Large intestine (tissue), 12 donors: ENCODE data around the gene AGBL5. TPM values are rescaled to one million over a fixed set of nuclear protein-coding genes. Genes with fewer than 3 reads are reported as not detected.

Source experiments
- DNase-seq, 2 donors: peaks; one replicate each; pipeline versions ENCODE4 v3.0.0 to v3.0.0-alpha.2; 2013
- H3K27ac ChIP-seq: one replicate; pipeline ENCODE4 v1.5.1; 2013; ENCODE audit warnings: low read length
- H3K27me3 ChIP-seq: 2 replicates; pipeline ENCODE4 v1.6.1; 2013; ENCODE audit warnings: low read length; ENCODE audit not compliant: control insufficient read depth, insufficient read depth
- H3K36me3 ChIP-seq: 2 replicates; pipeline ENCODE4 v1.6.1; 2013; ENCODE audit warnings: low read length; ENCODE audit not compliant: control insufficient read depth, insufficient read depth
- H3K4me1 ChIP-seq: one replicate; pipeline ENCODE4 v1.6.1; 2013; ENCODE audit warnings: low read length; ENCODE audit not compliant: control insufficient read depth, insufficient read depth
- H3K4me3 ChIP-seq: one replicate; pipeline ENCODE4 v1.5.1; 2013; ENCODE audit warnings: low read length
- H3K9me3 ChIP-seq: one replicate; pipeline ENCODE4 v1.6.1; 2013; ENCODE audit warnings: mild to moderate bottlenecking, low read depth, low read length, moderate library complexity; ENCODE audit not compliant: control insufficient read depth
- WGBS: methylation state at CpG from one replicate; pipeline ENCODE4 v1.1.5; 2013; ENCODE audit warnings: low lambda C conversion rate; ENCODE audit not compliant: insufficient coverage; 5-methylcytosine and 5-hydroxymethylcytosine counted together
- long read RNA-seq, 11 donors: transcript quantifications; one replicate each; lab custom pipeline, GENCODE V29; 2026
- polyA plus RNA-seq: library from polyadenylated mRNA; unstranded; fragments of 120-200 nt; gene quantifications from one replicate; pipeline ENCODE4 v1.2.1, GENCODE V29; 2013

AGBL5 gene, protein sequence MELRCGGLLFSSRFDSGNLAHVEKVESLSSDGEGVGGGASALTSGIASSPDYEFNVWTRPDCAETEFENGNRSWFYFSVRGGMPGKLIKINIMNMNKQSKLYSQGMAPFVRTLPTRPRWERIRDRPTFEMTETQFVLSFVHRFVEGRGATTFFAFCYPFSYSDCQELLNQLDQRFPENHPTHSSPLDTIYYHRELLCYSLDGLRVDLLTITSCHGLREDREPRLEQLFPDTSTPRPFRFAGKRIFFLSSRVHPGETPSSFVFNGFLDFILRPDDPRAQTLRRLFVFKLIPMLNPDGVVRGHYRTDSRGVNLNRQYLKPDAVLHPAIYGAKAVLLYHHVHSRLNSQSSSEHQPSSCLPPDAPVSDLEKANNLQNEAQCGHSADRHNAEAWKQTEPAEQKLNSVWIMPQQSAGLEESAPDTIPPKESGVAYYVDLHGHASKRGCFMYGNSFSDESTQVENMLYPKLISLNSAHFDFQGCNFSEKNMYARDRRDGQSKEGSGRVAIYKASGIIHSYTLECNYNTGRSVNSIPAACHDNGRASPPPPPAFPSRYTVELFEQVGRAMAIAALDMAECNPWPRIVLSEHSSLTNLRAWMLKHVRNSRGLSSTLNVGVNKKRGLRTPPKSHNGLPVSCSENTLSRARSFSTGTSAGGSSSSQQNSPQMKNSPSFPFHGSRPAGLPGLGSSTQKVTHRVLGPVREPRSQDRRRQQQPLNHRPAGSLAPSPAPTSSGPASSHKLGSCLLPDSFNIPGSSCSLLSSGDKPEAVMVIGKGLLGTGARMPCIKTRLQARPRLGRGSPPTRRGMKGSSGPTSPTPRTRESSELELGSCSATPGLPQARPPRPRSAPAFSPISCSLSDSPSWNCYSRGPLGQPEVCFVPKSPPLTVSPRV
- 28.3 TPM for polyA plus RNA-seq
- long read RNA-seq, donor 1, partial matches to known transcripts, result 0 of 5 reads
- long read RNA-seq, donor 1, other reads (novel, unspliced or antisense), result 0 of 5 reads
- long read RNA-seq, donor 2, partial matches to known transcripts, result 1,392 of 1,438 reads
- long read RNA-seq, donor 2, other reads (novel, unspliced or antisense), result 42 of 1,438 reads
- long read RNA-seq, donor 3, result 0 reads
- long read RNA-seq, donor 4, result 0 reads
- long read RNA-seq, donor 5, partial matches to known transcripts, result 0 of 4 reads
- long read RNA-seq, donor 5, other reads (novel, unspliced or antisense), result 0 of 4 reads
- long read RNA-seq, donor 6, transcript AGBL5-201 (11 exons, 2,382 nt), result major isoform, 8 of 1,082 reads
- long read RNA-seq, donor 6, partial matches to known transcripts, result 222 of 1,082 reads
- long read RNA-seq, donor 6, other reads (novel, unspliced or antisense), result 848 of 1,082 reads
- long read RNA-seq, donor 7, partial matches to known transcripts, result 64 of 65 reads
- long read RNA-seq, donor 7, other reads (novel, unspliced or antisense), result 0 of 65 reads
- long read RNA-seq, donor 8, partial matches to known transcripts, result 462 of 1,440 reads
- long read RNA-seq, donor 8, other reads (novel, unspliced or antisense), result 971 of 1,440 reads
- long read RNA-seq, donor 9, partial matches to known transcripts, result 0 of 3 reads
- long read RNA-seq, donor 9, other reads (novel, unspliced or antisense), result 0 of 3 reads
- long read RNA-seq, donor 10, partial matches to known transcripts, result 0 of 6 reads
- long read RNA-seq, donor 10, other reads (novel, unspliced or antisense), result 0 of 6 reads
- long read RNA-seq, donor 11, partial matches to known transcripts, result 0 of 6 reads
- long read RNA-seq, donor 11, other reads (novel, unspliced or antisense), result 0 of 6 reads

DNA sequence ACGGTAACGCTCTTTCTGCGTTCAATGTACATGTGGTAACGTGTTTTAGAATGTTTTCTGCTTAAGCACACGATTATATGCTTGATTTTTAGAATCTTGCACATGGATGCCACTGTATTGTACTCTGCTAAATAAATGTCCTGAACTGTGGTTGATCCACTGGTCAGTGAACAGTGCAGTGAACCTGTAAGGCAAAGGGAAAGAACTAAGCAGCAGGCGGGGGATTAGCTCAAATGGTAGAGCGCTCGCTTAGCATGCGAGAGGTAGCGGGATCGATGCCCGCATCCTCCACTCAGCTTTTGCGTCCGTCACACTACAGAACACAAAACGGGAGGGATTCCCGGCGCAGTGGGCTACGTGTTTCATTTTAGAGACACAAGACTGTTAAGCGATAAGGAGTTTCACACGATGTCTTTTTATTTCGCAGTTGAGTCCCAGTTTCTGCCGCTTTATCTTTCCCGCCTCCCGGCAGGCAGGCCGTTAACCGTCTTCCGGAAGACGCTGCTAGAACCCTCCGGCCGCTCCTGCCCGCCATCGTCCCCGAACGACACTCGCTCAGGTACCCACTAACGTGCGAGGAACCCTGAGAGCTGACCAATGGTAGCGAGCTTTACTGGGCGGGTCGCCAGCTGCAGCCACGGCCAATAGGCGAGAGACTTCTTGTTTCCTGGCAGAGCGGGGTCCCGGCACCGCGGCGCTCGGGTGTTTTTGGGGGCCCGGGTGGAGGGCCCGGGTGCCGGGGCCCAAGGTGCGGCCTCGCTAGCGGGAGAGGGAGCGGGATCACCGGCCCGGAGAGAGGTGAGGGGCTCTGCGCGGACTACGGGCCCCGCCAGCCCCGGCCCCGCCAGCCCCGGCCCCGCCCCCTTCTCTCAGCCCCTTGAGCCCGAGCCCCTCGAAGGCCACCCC is at the start of gene AGBL5:
TSS of gene AGBL5 (plus strand) at position 673 of the 906 bp plus-strand sequence. CDS start 1,291 bp downstream, outside the sequence.
- Histone ChIP-seq H3K27ac (peak within 1 kb of the TSS; percentile 91), H3K9me3 (no peaks in the 10 kb centered on the region), H3K36me3 (peaks cover 29% of the 10 kb centered on the region), H3K27me3 (no peaks in the 10 kb centered on the region), H3K4me1 (peaks cover 11% of the 10 kb centered on the region), H3K4me3 (peak within 1 kb of the TSS; percentile 74)
- DNase-seq, result peak; percentile 93
- WGBS, result no CpG with 5 or more reads among the region's 67 CpGs

DNA sequence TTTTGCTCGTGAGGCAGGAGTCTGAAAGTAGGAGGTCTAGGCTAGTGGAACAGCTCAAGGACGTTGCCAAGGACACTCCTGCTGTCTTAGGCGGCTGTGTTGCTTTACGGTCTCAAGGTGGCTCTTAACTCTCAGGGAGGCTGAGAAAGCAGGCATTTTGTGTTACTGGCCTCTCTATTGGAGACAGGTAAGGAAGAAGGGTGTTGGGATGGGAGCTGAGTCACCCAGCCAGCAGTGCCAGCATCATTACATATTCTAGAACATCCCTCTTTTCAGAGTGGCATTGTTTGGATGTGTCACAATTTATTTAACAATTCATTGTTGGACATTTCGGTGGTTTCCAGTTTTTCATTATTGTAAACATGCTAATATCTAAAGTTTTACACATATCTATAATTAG is 49.5 kb upstream of the AGBL5 start:
- Histone ChIP-seq H3K4me1 (no peaks in the 10 kb centered on the region), H3K9me3 (no peaks in the 10 kb centered on the region), H3K36me3 (no peaks in the 10 kb centered on the region), H3K27me3 (peaks cover 2% of the 10 kb centered on the region), H3K27ac (no peak overlapping the region), H3K4me3 (no peak overlapping the region)
- 100% methylated on average over 1 of the region's 5 CpGs for WGBS
- no peak for DNase-seq

DNA sequence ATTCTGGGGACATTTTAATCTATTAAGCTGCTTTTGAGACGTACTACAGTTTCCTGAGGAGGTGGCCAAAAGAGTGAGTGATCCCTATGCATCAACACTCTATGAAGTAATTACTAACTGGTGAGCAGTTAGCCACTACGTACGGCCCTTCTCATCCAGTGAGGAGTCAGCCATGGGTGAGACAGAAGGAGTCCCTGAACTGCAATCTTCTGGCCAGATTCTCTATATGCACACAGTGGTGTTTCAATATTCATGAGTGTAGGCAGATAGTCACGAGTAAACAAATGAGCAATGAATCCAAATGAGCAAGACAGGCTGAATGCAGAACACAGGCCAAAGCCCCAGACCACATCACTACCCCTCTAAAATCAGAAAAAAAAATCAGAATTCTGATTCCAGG is 48.5 kb upstream of the AGBL5 start:
- Histone ChIP-seq H3K27me3 (peaks cover 2% of the 10 kb centered on the region), H3K9me3 (no peaks in the 10 kb centered on the region), H3K36me3 (no peaks in the 10 kb centered on the region), H3K27ac (no peak overlapping the region), H3K4me1 (peaks cover 3% of the 10 kb centered on the region), H3K4me3 (no peak overlapping the region)
- DNase-seq, result no peak
- no CpG with 5 or more reads among the region's 4 CpGs for WGBS

DNA sequence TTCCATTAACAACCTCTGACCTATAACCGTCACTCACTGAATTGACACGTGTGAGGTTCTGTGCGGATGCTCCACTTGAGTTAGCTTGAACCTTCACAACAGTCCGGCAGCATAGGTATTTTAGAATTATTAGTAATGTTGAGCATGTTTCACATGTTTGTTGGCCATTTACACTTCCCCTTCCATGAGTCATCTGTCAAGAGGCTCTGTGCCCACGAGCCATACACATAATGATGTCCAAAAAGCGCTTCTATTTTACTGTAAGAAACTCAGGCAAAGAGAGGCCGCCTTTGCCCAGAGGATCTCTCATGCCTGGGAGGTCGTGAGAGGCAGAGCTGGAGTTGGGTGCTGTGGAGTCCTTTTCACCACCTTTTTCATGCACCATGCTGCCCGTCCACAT is 47.6 kb upstream of the AGBL5 start:
- no peak overlapping the region for H3K4me3 ChIP-seq
- peaks cover 3% of the 10 kb centered on the region for H3K4me1 ChIP-seq
- no peak for DNase-seq
- no peaks in the 10 kb centered on the region for H3K27me3 ChIP-seq
- H3K27ac ChIP-seq, result no peak overlapping the region
- no peaks in the 10 kb centered on the region for H3K36me3 ChIP-seq
- no peaks in the 10 kb centered on the region for H3K9me3 ChIP-seq
- 93% methylated on average over 3 of the region's 9 CpGs for WGBS

DNA sequence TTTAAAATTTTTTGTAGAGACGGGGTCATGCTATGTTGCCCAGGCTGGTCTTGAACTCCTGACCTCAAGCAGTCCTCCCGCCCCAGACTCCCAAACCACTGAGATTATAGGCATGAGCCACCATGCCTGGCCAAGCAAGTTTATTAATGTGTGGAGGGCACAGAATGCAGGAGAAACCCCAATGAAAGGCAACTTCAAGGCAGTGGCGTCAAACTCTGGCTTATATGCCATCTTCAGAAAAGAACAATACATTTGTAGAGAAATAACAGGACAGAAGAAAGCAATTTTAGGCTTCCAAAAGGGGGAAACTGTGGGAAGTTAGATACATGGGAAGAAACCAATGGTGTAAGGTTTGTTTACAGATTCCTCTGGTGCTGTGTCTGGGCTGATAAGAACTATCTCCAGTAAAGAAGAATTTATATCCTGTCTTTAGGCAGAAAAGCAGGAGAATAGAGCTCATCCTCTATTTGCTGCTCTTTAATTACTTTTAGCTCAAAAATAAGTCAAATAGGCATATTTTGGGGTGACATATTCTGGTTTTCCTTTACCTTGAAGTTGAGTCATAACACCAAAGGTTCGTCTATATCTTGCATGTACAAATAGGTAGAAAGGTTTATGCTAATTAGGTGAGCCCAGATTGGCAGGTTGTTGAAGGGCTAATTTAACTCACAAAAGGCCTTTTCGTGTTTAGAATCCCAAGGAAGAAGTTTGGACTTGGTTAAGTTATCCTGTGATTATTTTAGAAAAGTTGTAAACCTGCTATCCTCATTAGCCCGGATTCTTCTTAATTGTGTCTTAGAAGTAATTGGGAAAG is 44.7 kb upstream of the AGBL5 start:
- Histone ChIP-seq H3K9me3 (no peaks in the 10 kb centered on the region), H3K27me3 (no peaks in the 10 kb centered on the region), H3K27ac (no peak overlapping the region), H3K36me3 (no peaks in the 10 kb centered on the region), H3K4me3 (no peak overlapping the region), H3K4me1 (peaks cover 3% of the 10 kb centered on the region)
- no peak for DNase-seq
- WGBS, result 39% methylated on average over 2 of the region's 6 CpGs

DNA sequence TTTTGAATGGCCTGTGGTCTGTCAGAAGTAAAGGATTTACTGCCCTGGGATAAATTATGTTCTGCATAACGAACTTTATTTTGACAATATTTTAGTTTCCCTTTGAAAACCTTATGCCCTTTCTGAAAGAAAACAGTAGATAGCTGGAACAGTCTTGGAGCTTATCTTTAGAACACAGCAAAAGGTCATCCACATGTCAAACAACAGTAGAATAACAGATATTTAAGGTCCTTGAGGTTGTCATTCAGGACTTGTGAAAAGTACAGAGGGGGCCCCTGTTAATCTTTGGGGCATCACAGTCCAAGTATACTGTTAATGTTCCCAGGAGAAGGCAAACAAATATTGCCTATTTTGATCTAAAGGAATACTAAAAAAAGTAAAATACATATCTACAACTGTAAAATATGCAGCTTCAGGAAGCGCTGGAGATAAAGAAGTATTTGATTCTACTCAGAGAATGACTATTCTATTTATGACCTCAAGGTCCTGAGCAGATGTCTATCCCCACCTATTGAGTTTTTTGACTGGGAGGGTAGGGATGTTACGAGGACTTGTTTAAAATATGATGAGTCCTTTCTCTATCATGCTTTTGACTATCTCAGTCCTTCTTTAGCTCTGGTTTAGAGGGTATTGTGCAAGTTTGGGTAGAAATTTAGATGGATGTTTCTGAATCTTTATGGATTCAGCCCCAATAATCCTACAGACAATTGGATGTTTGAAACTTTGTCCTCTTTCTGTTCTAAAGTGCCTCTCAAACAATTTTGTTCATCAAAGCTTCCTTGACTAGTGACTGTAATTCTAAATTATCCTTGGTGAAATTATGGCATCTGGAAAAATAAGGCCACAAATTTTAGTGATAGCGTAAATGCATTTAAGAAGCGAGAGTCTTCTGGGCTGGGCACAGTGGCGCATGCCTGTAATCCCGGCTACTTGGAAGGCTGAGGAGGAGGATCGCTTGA is 43.8 kb upstream of the AGBL5 start:
- Histone ChIP-seq H3K27ac (no peak overlapping the region), H3K27me3 (no peaks in the 10 kb centered on the region), H3K36me3 (no peaks in the 10 kb centered on the region), H3K9me3 (no peaks in the 10 kb centered on the region), H3K4me1 (peaks cover 3% of the 10 kb centered on the region), H3K4me3 (no peak overlapping the region)
- DNase-seq, result no peak
- WGBS, result 67% methylated on average over 1 of the region's 8 CpGs

DNA sequence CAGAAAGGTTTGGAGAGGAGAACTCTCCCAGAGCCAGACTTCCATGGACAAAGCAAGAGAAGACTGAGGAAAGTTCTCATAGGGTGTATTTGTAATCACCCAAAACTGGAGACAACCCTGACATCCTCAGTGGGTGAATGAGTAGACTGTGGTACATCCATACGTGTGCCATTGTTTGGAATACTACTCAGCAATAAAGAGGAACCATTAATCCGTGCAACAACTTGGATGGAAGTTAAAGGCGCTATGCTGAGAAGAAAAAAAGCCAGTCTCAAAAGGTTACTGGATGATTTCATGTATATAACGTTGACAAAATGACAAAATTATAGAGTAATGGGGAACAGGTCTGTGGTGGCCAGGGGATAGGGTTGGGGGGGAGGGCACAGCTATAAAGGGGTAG is 42.8 kb upstream of the AGBL5 start:
- Histone ChIP-seq H3K36me3 (no peaks in the 10 kb centered on the region), H3K9me3 (no peaks in the 10 kb centered on the region), H3K4me3 (no peak overlapping the region), H3K27me3 (no peaks in the 10 kb centered on the region), H3K4me1 (peaks cover 3% of the 10 kb centered on the region), H3K27ac (no peak overlapping the region)
- no peak for DNase-seq
- 92% methylated on average over 4 of the region's 4 CpGs for WGBS

DNA sequence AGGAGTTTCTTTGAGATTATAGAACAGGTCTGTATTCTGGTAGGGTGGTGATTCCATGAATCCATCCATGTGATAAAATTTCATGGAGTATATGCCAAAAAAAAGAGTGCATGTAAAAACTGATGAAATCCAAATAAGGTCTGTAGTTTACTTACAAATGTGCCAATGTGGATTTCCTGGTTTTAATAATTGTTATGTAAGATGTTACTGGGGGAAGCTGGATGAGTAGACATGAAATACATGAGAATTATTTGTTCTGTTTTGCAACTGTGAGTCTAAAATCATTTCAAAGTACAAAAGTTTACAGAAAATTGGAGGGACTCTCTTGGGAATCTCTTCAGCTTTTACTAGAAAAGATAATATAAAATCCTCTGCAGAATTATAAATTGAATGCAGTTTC is 42.4 kb upstream of the AGBL5 start:
- H3K9me3 ChIP-seq, result no peaks in the 10 kb centered on the region
- no peak overlapping the region for H3K4me3 ChIP-seq
- H3K27me3 ChIP-seq, result no peaks in the 10 kb centered on the region
- H3K4me1 ChIP-seq, result peaks cover 3% of the 10 kb centered on the region
- no peaks in the 10 kb centered on the region for H3K36me3 ChIP-seq
- H3K27ac ChIP-seq, result no peak overlapping the region
- DNase-seq, result no peak
